Effector memory CD4-positive, alpha-beta T cell (primary cell): ENCODE data around the gene MPI.

Experiments
- DNase-seq, 3 donors: peaks; one replicate each; pipeline ENCODE4 v3.0.0-alpha.2; 2020
- H3K27ac ChIP-seq: 2 replicates; pipeline ENCODE4 v1.7.0; 2013; ENCODE audit warnings: mild to moderate bottlenecking, low read length, moderate library complexity; ENCODE audit not compliant: insufficient read depth, poor library complexity, severe bottlenecking
- H3K27me3 ChIP-seq: replicated peaks from 2 replicates; pipeline ENCODE4 v1.7.0; 2013; ENCODE audit warnings: mild to moderate bottlenecking, low read length; ENCODE audit not compliant: insufficient read depth, control insufficient read depth, poor library complexity, severe bottlenecking
- H3K36me3 ChIP-seq: 2 replicates; pipeline ENCODE4 v1.7.0; 2013; ENCODE audit warnings: mild to moderate bottlenecking, low read length, moderate library complexity; ENCODE audit not compliant: control insufficient read depth, insufficient read depth
- H3K4me1 ChIP-seq: 2 replicates; pipeline ENCODE4 v1.7.0; 2013; ENCODE audit warnings: low read length, mild to moderate bottlenecking; ENCODE audit not compliant: control insufficient read depth, insufficient read depth, poor library complexity, severe bottlenecking
- H3K4me3 ChIP-seq: 2 replicates; pipeline ENCODE4 v1.7.0; 2013; ENCODE audit warnings: low read length, low read depth, mild to moderate bottlenecking; ENCODE audit not compliant: insufficient read depth, poor library complexity, severe bottlenecking
- H3K9me3 ChIP-seq: 2 replicates; pipeline ENCODE4 v1.7.0; 2013; ENCODE audit warnings: mild to moderate bottlenecking, low read length, moderate library complexity; ENCODE audit not compliant: control insufficient read depth

Gene MPI

DNA sequence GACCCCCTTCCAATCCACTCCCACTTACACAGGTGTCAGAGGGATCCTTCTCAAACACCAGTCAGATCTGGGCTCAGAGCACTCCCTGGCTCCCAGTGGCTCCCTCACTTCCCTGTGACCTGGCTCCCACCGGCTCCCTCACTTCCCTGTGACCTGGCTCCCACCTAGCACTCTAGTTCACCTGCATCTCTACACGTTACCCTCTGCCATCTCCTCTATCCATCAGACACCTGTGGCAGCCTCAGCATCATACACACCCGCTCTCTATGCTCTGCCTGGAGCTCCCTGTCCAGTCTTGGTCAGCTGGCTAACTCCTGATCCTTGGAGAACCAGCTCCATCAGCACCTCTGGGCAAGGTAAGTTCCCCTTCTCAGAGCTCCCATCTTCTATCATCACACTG, 61.2 kb downstream of the MPI start:
- Histone ChIP-seq H3K9me3 (no peaks in the 10 kb centered on the region), H3K4me1 (peaks cover 5% of the 10 kb centered on the region), H3K27ac (no peak overlapping the region), H3K4me3 (no peak overlapping the region), H3K27me3 (no peaks in the 10 kb centered on the region), H3K36me3 (no peaks in the 10 kb centered on the region)
- DNase-seq: no peak
